GM18517 (cell line): ENCODE data around the gene PCDHGC3.

Experiments used
- ATAC-seq: cut with Tn5 transposase; IDR thresholded peaks from one replicate; pipeline ENCODE4 v1.9.1; 2021; ENCODE audit warnings: mild to moderate bottlenecking, moderate library complexity; ENCODE audit not compliant: unreplicated experiment

The PCDHGC3 gene

DNA sequence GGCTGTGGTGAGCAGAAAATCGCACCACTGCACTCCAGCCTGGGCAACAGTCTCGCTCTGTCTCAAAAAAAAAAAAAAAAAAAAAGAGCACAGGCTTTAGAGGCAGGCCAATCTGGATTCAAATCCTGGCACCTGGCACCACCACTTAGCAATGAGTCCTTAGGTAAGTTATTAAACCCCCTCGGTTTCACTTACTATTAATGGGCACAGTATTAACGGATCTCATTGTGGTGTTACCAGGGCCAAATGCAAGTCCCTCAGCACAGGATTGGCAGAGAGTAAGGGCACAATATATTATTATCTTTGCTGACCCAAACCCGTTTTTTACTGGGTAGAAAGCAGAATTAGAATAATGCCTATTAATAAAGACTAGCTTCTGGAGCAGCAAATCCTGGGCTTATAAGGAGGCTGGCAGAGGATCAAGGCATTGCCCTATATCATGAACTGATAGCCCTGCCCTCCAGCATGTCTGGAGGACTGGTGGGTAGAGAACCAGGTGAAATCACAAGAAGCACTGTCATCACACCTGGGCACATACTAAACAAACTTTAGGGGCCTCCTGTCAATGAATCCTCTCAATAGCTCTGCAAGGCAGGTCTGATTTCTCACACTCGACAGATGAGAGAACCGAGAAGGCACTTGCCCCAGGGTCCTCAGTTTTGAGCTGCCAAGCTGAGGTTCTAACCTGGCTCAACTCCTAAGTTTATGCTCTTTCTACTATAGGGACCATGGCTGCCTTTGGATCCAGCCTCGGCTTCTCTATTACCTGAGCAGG, 30.8 kb downstream of the PCDHGC3 start:
- ATAC-seq = no peak

- peak; percentile 43 for ATAC-seq
Observed at GRCh38 chr5:141507387-141508091, 31.8 kb downstream of the PCDHGC3 start.

GRCh38 chr5:141508440-141508797, 32.7 kb downstream of the PCDHGC3 start:
- ATAC-seq = no peak

GRCh38 chr5:141508798-141509611, 33.2 kb downstream of the PCDHGC3 start:
- ATAC-seq = no peak

DNA sequence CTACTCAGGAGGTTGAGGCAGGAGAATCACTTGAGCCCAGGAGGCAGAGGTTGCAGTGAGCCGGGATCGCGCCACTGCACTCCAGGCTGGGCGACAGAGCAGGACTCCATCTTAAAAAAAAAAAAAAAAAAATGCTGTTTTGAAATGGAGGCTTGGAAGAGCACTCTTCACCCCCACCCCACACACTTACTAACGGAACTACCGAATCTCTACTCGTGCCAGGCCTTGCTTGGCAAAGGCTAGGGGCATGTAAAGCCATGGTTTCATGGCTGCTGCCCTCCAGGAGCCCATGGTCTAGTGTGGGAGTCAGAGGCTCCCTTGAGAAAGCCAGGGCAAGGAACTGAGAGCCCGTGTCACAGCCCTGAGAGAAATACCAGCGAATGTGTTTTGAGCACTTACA, 34.4 kb downstream of the PCDHGC3 start:
- no peak for ATAC-seq

- peak; percentile 24 for ATAC-seq
Observed at GRCh38 chr5:141510850-141511601, 35.3 kb downstream of the PCDHGC3 start.

DNA sequence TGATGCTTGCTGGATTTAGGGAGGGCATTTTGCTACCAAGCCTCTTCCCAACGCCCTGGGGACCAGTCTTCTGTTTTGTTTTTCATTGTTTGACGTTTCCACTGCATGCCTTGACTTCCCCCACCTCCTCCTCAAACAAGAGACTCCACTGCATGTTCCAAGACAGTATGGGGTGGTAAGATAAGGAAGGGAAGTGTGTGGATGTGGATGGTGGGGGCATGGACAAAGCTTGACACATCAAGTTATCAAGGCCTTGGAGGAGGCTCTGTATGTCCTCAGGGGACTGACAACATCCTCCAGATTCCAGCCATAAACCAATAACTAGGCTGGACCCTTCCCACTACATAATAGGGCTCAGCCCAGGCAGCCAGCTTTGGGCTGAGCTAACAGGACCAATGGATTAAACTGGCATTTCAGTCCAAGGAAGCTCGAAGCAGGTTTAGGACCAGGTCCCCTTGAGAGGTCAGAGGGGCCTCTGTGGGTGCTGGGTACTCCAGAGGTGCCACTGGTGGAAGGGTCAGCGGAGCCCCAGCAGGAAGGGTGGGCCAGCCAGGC, 36.1 kb downstream of the PCDHGC3 start:
- no peak for ATAC-seq

DNA sequence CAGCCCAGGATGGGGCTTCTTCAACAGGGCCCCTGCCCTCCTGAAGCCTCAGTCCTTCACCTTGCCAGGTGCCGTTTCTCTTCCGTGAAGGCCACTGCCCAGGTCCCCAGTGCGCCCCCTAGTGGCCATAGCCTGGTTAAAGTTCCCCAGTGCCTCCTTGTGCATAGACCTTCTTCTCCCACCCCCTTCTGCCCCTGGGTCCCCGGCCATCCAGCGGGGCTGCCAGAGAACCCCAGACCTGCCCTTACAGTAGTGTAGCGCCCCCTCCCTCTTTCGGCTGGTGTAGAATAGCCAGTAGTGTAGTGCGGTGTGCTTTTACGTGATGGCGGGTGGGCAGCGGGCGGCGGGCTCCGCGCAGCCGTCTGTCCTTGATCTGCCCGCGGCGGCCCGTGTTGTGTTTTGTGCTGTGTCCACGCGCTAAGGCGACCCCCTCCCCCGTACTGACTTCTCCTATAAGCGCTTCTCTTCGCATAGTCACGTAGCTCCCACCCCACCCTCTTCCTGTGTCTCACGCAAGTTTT, 36.7 kb downstream of the PCDHGC3 start:
- no peak for ATAC-seq

DNA sequence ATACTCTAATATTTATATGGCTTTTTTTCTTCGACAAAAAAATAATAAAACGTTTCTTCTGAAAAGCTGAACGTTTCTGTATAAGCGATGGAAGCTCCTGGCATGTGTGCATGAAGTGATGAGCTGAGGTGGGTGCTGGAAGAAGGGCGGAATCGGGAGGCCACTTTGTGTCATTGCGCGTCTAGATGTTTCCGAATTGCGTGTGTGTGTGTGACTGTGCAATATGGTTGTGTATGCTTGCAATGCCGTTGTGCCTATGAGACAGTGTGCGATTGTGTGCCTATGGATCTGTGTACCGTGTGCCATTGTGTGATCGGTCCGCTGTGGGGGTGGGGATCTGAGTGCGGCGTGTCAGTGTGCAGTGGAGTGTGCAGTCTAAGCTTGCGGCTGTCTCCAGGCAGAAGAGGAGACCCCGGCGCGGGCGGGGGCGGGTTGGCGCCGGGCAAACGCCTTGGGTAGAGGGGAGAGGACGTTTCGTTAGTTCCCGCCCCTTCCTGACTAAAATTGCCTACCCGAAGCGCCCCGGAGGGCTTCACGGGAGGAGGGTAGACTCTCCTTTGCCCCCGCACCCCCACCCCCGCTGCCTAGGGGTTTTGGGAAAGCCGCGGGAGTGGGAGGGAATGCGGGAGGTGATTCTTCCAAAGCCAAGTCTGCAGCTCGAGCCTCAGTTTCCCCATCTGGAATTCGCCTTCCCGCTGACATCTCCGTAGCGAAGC, 37.3 kb downstream of the PCDHGC3 start:
- ATAC-seq = no peak

DNA sequence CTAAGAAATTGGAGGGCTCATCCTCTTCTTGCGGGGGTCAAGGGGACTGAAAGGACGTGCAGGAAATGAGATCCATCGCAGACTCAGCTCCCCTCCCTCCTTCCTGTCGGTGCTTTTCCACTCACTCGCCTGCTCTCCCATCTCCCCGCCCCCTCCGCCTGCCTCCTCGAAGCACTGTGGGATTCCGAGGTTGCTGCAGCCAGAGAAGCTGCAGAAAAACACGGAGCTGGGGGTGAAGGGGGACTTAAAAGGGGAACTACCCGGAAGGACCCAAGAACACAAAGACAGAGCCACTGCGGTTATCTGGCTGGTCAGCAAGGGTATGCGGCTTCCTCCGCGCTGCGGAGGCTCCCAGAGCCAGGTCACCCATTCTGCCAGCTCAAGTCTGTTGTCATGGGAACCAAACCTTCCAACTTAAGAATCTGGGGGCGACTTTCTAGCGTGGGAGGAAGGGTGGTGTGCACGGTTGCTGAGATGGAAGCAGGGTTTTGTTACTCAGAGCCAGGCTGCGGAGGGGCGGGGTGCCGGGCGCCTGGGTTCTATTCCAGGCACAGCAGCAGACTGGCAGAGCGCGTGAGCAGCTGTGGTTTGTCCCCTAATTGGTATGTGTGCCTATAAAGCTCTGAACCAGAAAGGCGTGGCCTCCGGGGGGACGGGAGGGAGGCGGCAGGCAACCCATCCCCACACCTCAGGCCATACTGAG, 38.0 kb downstream of the PCDHGC3 start:
- ATAC-seq = peak; percentile 37

- ATAC-seq = peak; percentile 11
Observed at GRCh38 chr5:141514330-141515133, 38.8 kb downstream of the PCDHGC3 start.

DNA sequence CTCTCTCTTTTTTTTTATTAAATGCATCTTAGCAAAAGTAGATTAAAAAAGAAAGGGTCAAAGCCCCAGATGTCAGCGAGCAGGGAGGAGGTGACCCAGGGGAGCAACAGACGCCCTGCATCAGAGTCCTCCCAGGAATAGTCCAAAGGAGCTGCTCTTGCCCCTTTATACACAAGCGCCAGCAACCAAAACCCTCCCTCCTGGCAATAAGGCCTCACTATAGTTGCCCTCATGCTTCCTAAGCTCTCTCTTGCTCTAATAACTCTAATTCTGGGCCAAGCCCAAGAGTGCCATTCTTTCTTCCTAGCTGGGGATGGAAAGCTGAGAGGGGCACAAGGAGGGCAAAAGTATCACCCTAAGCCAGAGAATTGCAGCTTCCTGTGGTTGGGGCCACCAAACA, 39.4 kb downstream of the PCDHGC3 start:
- no peak for ATAC-seq

- ATAC-seq = no peak
Observed at GRCh38 chr5:141515946-141516671, 40.3 kb downstream of the PCDHGC3 start.

GRCh38 chr5:141516672-141517025, 40.9 kb downstream of the PCDHGC3 start:
- ATAC-seq = no peak

DNA sequence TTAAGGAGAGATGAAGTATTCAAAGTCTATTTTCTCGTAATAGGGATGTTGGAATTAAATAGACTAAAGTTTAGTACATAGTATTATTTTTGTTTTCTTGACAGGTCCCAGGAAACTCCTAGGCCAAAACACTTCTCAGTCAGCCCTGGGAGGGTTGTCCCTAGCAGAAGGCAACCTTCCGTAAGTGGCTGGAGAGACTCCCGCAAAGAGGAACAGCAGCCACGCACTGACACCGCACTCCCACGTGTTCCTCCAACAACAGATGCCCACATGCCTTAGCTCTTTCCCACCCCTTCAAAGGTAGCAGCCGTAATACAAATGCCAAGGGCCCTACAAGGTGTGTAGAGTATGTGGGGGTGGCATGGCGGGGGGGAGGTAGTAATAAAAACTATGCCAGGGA, 41.5 kb downstream of the PCDHGC3 start:
- ATAC-seq = no peak

GRCh38 chr5:141517880-141518617, 42.3 kb downstream of the PCDHGC3 start:
- ATAC-seq = no peak

DNA sequence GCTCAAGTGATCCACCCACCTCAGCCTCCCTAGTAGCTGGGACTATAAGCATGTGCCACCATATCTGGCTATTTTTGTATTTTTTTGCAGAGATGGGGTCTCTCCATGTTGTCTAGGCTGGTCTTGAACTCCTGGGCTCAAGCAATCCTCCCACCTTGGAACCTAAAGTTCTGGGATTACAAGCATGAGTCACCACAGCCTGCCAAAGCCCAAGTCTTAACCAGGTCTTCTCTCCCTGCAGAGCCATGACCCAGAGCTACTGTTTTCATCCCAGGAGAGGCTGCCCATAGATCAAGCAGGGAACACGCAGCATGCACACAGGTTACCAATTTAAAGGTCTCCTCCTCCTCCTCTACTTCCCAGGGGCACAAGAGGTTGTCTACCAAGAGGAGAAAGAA, 42.9 kb downstream of the PCDHGC3 start:
- ATAC-seq = no peak
